Activated CD8-positive, alpha-beta memory T cell treated with anti-CD3 and anti-CD28 coated beads for 4 hours (primary cell): ENCODE data around the gene OLFML2B.
"Not testable (repeated sequence)": the region's sequence is repeated elsewhere in the genome, so short reads cannot be mapped to it uniquely, and the experiment has no call there.

Experiments
- DNase-seq, 2 donors: peaks; one replicate each; pipeline ENCODE4 v3.0.0-alpha.2; 2020; ENCODE audit warnings: low read depth in 2 of 2

The OLFML2B gene

DNA sequence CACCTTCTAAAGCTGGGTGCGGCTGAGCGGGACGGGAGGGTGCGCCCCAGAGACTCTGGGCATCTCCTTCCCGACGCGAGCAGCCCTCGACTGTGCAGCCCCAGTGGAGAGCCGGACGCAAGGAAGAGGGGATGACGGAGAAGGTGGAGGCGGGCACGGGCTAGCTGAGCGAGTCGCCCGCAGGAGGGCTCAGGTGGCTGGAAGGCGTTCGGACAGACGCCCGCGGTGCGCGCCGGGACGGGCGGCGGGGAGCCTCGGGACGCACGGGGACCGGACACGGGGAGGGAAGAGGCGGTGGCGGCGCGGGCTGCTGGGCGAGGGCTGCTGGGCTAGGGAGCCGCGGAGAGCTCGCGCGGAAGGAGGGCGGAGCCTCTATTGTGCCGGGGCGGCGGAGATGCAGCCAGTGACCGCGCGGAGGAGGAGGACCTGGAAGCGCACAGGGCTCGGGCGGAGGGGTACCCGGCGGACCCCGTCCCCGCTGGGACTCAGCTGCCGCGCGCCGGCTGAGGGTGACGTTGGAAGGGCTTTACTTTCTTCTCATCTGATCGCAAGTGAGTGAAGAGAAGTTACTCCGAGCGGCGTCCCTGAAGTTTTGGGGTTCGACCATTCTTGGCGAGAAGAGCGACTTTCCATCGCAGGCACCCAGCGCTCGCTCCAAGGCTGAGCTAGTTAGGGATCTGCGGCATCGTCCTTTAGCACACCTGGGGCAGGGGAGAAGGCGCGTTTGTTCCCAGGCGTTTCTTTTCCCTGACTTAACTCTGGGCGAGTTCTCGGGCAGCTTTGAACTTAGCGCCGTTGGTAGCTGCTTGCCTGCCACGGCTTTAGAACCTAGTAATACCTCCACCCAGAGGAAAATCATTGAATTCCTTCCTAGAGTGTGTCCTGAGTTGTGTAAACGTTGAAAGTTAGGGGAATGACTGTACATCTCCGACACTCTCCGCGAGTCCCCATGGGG lies at the start of gene OLFML2B:
TSS of gene OLFML2B (minus strand) at position 323 of the 955 bp plus-strand sequence. CDS start 439 bp downstream, outside the sequence.
- DNase-seq = no peak

DNA sequence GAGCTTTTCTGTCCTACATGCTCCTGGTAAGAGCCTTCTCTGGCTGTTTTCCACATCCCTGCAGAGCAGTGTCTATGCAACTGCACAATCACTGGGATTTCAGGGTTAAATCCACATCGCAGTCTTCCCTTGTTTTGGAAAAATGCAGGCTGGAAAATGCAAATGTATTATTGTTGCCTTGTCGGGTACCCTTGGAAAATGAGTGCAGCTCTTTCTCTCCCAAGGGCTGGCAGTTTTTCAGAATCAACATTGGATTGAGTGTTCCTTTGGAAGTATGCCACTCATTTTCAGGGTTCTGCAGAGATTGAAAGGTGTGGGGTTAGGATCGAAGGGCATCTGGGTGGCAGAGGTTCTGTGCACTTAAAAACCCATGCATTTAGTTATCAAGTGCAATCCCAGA lies 49.1 kb upstream of the OLFML2B start:
- DNase-seq = no peak

GRCh38 chr1:162070825-162071224 lies 47.2 kb upstream of the OLFML2B start:
- no peak for DNase-seq

DNA sequence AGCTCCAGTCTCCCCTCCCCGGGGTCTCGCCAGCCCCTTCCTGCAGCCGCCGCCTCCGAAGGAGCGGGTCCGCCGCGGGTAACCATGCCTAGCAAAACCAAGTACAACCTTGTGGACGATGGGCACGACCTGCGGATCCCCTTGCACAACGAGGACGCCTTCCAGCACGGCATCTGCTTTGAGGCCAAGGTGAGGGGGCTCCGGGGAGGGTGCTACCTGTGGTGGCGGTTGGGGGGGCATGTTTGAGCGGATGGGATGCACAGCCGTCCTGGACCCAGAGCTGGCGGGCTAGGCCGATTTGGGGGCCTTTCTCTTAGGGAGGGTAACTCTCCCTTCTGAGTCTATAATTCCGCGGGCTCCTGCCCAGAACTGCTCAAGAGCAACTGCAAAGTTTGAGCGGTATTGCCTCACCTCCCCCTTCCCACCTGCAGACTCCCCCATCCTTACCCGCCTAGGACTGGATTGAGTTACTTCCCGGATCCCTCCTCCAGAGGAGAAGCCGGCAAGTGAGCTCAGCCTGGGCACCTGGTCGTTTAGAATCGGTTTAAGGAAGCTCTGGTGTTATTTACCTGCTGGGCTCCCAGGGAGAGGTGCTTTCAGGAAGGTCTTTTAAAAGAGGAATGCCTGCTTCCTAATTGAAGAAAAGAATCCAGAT lies 46.6 kb upstream of the OLFML2B start:
- no peak for DNase-seq

DNA sequence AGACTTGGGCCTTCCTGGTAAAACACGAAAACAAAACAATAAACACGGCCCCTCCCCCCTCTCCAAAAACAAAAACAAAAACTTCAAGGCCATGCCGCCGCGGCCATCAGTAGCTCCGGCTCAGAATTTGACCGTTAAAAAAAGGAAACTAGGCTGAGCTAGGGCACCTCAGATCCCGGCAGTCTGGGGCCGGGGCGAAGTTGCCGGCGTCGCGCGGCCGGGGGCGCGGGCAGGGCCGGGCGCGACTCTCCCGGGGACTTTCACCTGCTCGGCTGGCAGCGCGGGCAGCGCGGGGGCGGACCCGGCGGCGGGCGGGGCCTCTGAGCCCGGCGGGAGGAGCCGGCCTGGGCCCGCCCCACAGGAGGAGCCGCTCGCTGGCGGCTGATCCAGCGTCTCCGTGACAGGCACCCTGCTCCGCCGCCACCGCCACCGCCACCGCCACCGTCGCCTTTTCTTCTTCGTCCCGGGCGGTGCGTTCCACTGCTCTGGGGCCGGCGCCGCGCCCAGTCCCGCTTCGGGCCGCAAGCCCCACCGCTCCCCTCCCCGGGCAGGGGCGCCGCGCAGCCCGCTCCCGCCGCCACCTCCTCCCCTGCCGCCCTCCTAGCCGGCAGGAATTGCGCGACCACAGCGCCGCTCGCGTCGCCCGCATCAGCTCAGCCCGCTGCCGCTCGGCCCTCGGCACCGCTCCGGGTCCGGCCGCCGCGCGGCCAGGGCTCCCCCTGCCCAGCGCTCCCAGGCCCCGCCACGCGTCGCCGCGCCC lies 45.8 kb upstream of the OLFML2B start, which contains the start of gene NOS1AP:
TSS of gene NOS1AP (plus strand) at position 358 of the 760 bp plus-strand sequence. CDS start 487 bp downstream, outside the sequence.
- DNase-seq = peak; percentile 52 to 59

GRCh38 chr1:162068301-162068700 lies 44.6 kb upstream of the OLFML2B start:
- DNase-seq = no peak

GRCh38 chr1:162067466-162067865 lies 43.8 kb upstream of the OLFML2B start:
- no peak for DNase-seq

- not testable (repeated sequence) for DNase-seq
Measured at GRCh38 chr1:162066836-162067235, 43.2 kb upstream of the OLFML2B start.

GRCh38 chr1:162065016-162065415 lies 41.3 kb upstream of the OLFML2B start:
- DNase-seq = no peak

DNA sequence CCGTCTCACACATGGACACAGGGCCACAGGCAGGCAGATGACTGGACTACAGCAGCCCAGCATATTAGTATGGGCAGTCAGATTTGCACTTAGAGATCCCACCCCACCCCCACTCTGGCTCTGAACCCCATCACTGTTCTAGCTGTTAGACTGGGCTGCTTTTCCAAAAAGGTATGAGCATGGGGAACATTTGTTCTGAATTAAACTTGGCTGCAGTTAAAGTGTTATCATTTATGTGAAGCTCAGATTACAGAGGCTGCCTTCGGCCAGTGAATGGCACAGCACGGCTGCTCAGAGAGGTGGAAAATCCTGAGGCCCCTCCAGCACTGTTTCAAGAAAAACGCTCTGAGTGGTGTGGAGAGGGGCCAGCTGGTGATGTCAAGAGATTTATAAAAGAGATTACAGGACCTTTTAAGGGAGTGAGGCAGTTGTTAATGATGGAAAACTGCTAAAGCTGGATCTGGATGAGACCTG lies 38.9 kb upstream of the OLFML2B start:
- no peak for DNase-seq

DNA sequence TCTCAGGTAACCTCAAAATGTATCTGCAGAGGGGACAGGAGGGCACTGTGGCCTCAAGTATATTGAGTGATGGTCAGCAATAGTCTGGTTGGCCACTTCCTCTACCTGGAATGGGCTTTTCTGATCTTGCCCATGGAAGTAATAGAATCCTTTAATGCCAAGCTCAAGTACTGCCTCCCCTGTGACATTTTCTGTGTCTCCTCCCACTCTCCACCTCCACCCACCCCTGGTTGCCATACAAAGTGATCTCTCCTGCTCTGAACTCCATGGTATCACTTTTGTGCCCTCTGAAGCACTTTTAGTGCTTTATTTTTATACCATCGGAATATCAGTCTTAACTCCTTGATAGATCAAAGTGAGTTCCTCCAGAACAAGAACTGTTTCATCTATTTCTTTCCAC lies 36.6 kb upstream of the OLFML2B start:
- DNase-seq = no peak

DNA sequence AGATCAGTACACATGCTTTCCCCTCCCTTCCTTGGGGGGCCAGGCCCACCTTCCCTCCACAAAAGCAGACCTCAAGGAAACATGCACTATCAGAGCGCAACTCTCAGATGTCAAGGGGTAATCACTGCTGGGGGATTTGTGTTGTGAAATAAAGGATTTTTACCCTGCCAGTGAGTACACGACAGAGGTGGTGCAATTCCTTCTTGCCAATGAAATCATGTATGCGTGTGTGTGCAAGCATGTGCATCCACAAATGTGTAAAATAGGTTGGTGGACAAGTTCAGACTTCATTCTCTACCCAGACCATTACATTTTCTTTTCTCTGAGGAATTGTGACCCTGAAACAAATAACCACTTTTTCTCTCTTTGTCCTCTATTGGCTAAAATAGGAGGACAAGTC lies 36.1 kb upstream of the OLFML2B start:
- DNase-seq = no peak

DNA sequence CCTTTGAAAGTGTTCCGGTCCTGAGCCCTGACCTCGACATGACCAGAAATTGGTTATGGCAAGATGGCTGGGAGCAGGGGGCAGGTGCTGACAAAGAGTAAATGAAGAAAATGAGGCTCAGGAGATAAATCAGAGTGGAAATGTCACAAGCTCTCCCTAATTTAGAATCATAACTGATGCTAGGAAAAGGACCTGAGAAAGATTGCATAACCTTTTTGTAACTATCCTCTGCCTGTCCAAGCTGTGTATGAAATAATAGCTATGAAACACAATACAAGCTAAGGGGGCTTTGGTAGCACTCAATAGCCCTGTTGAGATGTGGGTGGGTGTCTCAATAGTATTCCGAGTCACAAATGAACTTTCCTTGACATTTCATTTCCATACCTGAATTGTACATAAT lies 32.9 kb upstream of the OLFML2B start:
- DNase-seq = no peak

DNA sequence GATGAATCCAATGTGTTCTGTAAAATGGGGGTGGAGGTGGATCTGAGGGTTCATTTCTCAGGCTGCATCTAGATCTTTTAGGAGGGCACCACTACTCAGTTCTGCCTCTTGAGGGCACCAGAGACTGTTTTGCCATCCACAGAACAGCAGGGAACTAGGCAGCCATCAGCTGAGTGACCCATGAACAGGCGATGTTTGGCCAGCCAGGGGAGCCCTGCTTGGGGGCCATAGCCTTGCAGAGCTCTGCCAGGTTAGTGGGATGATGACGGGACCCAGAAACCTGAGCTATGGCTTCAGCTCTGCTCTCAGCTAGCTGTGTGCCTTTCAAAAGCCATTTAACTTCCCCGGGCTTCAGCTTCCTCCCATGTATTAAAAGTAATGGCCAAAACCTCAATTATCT lies 32.4 kb upstream of the OLFML2B start:
- no peak for DNase-seq

DNA sequence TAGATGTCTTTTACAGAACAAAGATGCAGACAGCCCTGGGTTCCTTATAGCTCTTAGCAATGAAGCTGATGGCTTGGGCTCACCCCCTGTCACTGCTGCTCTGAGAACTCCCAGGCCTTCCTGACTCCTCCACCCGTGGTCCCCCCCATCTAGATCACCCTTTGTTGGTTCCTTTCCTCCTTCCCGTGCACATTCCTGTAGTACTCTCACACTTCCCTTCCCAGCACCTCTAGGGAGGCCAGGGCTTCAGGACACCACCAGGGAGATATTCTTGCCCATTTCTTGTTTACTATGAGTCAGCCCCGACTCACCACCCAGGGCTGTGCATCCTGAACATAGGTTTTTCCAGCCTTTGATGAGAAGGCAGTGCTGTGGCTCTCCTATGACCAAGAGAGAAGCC lies 31.4 kb upstream of the OLFML2B start:
- DNase-seq = no peak

- not testable (repeated sequence) for DNase-seq
Measured at GRCh38 chr1:162053949-162054348, 30.3 kb upstream of the OLFML2B start.

DNA sequence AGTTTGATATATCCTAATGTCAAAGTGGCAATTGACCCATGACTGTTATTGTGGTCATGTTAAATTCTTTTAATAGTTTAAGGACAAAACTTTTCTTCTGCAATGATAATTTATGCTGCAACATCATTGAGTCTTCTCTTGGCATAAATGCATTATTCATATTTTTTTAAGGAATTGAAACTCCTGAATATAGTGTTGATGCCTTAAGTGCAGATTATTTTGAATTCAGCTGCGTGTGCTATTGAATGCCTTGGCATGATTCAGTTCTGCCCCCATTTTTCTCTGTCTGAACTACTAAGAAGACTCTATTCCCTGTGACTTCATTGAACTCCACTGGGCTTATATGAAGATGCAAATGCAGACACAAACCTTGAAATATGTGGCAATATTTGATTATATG lies 23.3 kb upstream of the OLFML2B start:
- no peak for DNase-seq

DNA sequence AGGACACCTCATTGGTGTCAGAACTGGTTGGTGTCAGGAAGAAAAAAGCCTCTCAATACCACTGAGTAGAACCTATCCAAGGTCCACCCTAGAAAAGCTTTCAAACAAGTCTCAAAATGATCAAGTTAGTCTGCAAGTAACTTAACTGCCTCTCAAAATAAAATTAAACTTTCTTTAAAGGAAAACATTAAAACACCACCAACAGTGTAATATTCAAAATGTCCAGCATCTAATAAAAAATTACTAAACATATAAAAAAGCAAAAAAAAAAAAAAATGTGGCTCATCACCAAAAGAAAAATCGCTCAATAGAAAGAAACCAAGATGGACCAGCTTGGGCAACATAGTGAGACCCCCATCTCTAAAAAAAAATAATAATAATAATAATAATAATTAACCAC lies 18.7 kb upstream of the OLFML2B start:
- no peak for DNase-seq

GRCh38 chr1:162040657-162041056 lies 17.0 kb upstream of the OLFML2B start:
- no peak for DNase-seq

GRCh38 chr1:162040001-162040400 lies 16.3 kb upstream of the OLFML2B start:
- DNase-seq = no peak

DNA sequence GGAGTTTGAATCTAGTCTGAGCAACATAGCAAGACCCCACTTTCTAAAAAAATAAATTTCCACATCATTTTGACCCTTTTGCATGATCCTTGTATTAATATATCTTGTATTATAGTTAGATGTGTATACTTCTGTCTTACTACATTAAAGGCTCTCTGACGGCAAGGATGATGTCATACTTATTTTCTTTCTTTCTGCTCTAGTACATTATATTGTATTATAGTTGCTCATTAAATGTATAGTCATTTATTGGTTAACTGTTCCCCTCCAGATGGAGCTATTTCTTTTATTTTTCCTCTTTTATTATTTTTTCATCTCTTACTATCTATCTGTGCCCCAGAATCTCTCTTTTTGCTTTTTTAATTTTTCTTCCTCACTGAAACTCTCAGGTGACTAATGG lies 15.0 kb upstream of the OLFML2B start:
- no peak for DNase-seq

- no peak for DNase-seq
Measured at GRCh38 chr1:162036163-162036562, 12.5 kb upstream of the OLFML2B start.
